CD4-positive, alpha-beta T cell treated with Interleukin-15 for 1 hour (primary cell): Measurements from ENCODE around the gene CLEC20A.
"Not testable (repeated sequence)": the region's sequence is repeated elsewhere in the genome, so short reads cannot be mapped to it uniquely, and the experiment has no call there.

ENCODE experiments used
- DNase-seq: peaks from one replicate; pipeline ENCODE4 v3.0.0-alpha.2; 2020

The CLEC20A gene

GRCh38 chr1:178528953-178529335 is 32.2 kb upstream of the CLEC20A start:
- peak; percentile 10 for DNase-seq

DNA sequence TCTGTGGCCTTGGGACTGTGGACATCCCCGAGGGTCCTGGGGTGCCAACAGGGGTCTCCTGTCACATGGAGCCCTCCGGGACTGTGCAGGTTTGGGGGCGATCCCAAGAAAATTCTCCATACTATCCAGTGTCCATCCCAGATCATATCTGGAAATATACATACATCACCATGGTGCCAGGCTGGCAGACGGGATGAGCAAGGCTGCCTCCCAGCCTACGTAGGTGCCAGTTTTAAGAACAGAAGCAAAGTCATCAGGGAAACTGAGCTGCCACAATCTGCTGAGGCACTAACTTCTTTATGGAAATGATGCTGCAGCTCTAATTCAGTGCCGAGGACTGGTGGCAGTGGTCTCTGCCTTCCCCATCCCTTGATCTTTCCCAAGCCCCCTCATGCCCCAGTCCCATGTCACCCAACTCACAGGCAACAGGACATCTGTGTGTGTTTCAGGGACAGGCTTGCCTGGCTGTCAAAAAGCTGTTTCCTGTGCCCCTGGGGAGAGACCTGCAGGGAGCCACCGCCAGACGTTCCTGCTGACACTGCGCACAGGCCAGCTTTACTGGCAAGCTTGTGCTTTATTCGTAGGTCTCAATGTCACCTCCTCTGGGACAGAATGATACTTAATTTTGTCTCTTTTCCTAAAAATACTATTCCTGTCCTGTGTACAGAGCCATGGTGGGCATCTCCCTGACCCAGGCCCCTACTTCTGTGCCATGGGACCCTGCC is 31.6 kb upstream of the CLEC20A start:
- no peak for DNase-seq

DNA sequence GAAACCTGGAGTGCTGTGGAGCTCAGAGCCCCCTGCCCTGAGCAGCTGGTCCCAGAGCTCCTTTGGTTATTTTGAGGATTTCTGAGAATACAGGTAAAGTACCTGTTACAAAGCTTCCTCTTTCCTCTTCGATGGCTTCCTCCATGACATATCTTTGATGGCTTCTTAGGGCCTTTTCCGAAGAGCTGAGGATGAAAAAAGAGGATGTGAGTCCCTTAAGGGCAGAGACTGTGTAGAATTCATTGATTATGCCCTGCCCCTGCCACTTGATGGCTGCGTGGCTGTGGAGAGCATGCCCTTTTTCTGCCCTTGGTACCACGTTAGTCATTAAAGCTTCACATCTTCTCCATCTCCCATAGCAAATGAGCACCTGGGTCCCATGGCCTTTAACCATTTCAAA is 30.4 kb upstream of the CLEC20A start:
- no peak for DNase-seq

DNA sequence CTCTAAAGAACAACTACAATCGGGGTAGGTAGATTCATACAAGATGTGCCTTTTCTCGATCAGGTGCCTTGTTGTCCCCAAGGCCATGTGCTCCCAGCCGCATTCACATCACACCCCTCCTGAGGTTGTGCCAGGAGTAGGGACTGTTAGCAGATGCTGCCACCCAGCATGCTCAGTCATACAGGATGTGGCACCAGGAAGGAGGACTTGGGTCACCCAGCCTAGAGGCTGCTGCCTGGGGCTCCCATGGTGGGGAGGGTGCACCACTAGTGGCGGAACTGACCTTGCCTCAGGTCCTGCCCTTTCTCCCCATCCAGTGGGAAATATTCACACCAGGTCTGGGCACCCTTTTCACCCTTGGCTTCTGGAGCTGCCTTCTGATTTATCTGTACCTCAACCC is 24.5 kb upstream of the CLEC20A start:
- DNase-seq = no peak

GRCh38 chr1:178520803-178521202 is 24.0 kb upstream of the CLEC20A start:
- no peak for DNase-seq

GRCh38 chr1:178518894-178519293 is 22.1 kb upstream of the CLEC20A start:
- DNase-seq = no peak

- DNase-seq = no peak
These were observed 19.3 kb upstream of the CLEC20A start for GRCh38 chr1:178516110-178516509.

DNA sequence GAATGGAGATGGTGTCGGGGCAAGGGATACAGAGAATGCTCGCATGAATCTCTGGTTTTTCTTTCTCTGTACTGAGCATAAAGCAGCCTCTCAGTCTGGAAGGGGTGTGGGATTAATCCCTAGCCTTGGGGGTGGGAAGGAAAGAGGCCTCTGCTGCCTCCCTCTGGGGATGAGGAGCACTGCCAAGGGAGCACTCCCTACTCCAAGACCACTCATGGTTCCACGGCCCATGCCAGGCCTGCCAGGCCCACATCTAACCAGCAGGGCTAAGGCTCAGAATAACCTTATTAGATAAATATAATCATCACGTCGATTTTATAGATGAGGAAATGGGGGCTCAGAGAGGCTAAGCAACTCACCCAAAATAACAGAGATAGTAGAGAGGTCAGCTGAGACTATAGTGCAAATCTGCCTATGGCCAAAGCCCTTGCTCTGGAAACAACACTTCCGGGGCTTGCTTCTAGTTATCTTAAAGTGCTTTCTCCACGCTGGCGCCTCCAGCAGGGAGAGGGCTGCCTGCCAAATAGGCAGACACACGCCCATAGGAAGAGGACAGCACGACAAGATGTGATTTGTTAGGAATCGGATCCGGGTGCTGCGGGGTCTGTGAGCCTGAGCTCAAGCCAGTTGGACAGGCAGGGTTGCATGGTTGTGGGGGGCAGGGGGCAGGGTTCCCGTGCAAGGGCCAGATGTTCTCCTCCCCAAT is 16.7 kb upstream of the CLEC20A start:
- DNase-seq = no peak

DNA sequence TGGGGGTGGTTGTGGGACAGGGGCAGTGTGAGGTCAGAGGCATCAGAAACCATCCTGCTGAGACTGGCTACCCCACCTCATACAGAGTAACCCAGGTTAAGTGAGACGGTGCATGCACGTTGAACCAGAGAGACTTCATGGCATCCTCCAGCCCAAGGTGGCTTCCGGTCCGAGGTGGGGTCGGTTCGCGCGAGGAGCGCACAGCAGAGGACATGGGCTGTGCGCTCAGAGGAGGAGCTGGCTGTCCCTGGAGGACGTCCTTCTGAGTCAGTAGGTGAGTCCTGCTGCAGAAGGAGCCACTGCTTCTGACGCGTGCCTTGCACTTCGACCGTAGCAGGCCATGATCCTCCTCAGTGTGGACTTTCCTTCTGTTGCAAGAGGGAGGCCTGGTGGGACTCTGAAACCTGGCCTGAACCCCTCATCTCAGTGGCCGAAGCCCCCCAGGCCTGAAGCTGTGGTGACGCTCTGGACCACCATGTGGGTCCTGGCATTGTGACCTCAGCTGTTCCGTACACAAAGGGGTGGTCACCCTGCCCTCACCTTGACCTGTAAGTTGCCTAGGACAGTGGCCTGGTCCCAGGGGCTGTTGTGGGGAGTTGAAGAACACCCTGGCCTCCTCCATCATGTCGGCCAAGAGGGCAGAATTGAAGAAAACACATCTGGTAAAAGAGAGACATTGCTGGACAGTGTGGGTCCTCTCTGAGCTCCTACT is 16.0 kb upstream of the CLEC20A start, which contains the start of gene TEX35:
Gene TEX35 (plus strand): TSS at position 544 of the 712 bp plus-strand sequence. CDS start 80 bp downstream, at position 624.
- DNase-seq = no peak

- no peak for DNase-seq
These were observed 13.4 kb upstream of the CLEC20A start for GRCh38 chr1:178510155-178510554.

- no peak for DNase-seq
These were observed 12.7 kb upstream of the CLEC20A start for GRCh38 chr1:178509414-178510007.

DNA sequence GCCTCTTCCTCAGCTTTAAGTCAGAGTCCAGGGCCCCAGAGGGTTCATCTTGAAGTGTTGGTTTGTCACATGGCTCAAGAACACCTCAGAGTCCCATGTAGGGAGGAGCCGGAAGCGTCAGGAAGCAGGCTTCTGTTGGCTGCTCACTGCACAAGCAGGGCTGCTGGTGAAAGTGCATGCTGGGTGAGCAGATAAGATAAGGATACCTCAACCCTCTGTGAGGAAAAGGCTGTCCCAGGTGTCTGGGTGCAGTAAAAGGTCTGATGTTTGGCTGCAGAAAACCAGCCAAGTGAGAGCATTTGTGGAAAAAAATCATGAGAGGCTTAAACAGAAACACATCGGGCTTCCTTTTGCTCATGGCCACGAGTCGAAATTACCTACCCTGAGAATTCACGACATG is 9.9 kb upstream of the CLEC20A start:
- no peak for DNase-seq

DNA sequence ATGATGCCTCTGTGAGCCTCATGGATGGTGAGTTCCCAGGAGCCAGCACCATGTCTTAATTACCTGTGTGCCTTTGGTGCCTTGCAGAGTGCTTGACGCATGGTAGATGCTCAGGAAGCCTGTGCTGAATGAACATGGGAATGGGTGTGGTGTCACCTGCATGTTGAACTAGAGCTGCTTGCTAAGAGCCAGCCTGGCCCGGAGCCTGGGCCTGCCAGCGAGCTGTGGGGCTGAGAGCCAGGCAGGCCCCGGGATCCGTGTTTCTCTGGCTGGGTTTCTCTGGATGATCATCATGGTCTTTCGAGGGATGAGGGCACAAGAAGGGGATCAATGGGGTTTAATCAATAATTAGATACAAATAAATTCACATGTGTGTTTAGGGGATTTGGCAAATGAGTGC is 9.4 kb upstream of the CLEC20A start:
- DNase-seq = no peak

- DNase-seq = no peak
These were observed 7.5 kb upstream of the CLEC20A start for GRCh38 chr1:178504286-178504685.

DNA sequence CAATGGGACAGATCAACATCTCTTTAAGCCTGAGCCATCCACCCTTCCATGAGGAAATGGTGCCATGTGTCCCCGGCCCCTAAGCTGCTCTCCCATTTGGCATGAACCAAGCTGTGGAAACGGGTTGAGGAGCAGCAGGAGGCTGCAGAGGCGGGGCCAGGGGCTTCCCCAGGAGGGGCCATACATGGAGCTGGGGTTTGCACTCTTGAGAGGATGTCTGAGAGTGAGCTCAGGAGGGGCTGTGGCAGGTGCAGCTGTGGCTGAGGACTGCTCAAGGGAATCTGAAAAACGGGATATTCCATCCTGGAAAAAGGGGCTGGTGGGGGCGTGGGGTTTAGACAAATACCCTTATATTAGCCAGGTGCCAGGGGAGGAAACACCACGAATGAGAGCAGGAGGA is 7.1 kb upstream of the CLEC20A start:
- no peak for DNase-seq

DNA sequence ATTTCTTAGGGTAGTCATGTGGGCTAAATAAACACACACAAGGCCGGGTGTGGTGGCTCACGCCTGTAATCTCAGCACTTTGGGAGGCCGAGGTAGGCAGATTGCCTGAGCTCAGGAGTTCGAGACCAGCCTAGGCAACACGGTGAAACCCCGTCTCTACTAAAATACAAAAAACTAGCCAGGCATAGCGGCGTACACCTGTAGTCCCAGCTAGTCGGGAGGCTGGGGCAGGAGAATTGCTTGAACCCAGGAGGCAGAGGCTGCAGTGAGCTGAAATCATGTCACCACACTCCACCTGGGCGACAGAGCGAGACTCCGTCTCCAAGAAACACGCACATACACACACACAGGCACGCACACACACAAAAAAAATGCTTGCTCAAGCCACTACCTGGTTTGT is 6.6 kb upstream of the CLEC20A start:
- DNase-seq = not testable (repeated sequence)

DNA sequence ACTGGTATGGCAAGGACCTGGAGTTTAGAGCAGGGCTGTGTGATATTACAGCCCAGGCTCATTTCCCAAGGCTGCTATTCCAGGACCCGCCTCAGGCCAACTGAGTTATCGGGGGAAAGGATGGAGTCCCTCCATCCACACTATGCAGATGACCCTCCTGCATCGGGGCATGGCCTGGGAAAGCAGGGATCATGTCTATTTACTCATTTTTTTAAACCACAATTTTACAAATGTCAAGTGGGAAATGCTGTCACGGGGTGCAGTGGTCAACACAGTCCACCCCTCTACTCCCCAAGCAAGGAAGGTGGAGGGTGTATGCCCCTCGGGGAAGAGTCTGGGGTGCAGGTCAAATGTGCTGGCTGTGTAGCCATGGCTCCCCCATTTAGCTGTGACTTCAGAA is 6.1 kb upstream of the CLEC20A start:
- no peak for DNase-seq

DNA sequence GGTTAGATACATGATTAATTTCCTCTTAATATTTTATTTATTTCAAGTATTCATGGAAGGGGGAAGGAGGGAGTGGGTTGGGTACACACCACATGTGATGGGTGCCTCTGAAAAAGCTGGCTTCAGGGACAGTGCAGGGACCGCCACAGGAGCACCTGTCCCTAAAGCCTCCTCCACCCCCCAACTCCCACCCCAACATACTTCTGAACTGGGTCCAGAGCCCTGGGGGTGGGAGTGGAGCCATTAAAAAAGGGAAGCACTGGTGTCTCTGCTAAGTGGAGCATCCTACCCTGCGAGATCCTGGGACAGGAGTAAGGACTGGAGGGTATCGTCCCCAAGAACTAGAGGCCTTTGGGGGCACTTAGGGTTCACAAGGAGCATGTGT is 5.6 kb upstream of the CLEC20A start:
- no peak for DNase-seq

- DNase-seq = peak; percentile 50
These were observed 5.1 kb upstream of the CLEC20A start for GRCh38 chr1:178501705-178502329.

- DNase-seq = no peak
These were observed 4.3 kb upstream of the CLEC20A start for GRCh38 chr1:178500936-178501554.

DNA sequence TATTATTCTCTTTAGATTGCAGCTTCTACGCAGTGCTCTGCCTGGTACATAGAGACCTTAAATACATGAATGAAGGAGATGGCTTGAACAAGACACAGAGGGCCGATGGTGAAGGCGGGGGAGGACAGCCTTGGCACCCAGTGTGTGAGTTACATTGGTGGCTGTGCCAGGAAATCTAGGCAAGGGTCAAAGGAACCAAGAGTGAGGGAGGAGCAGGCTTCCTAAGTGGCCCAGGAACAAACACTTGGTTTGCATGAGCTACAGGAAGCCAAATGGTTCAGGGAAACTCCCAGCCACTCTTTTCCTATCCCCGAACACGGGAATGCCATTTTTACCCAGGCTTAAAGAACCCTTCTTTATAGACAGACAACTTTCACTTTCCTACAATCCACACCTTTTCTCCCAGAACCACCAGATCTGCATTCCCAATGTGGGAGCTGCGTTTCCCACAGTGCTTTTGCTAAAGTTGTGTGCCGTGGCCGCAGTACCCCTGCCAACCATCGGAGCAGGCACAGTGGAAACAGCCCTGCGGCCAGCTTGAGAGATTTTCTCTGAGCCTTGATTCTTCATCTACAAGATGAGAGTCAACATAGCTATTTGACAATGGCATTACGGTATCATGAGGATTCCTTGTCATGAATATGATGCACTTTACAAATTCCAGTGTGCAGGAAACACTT is 3.5 kb upstream of the CLEC20A start:
- no peak for DNase-seq
